ENCODE results near the gene GOLGA6C.

DNA sequence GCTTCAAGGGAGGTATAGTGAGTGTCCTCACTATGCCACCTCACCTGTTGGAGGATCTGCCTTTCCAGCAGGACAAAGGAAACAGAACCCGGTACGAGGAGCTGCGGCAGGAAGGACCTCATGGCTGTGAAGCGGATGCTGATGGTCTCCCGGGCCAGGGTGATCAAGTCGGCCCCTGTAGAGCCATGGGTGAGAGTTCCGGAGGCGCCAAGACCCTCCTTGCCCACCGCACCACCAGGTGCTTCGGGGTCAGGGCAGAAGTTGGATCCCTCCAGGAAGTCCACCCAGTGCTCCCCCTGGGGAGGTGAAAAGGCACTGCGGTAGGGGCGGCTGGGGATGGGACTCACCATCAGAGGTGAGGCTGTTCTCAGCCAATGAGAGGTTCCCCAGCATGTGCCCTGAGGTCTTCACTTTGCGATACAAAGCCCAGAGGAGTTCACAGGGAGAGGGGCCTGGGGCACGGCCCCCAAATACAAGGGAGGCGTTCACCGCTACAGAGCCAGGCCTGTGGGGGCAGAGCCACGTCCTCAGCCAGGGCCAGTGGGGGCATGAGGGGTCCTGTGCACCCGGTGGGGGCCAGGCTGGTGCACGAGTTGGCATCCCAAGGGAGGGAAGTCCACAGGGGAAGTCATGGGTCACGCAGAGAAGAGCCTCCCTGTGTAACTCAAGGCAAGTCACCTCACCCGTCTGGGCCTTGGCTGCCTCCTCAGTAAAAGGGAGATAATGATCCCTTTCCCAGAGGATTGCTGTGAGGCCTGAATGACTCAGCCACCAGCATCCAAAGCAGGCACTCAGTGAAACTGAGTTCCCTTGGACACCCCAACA, 28.7 kb upstream of the GOLGA6C start:
- TF ChIP-seq, protein P1, sequence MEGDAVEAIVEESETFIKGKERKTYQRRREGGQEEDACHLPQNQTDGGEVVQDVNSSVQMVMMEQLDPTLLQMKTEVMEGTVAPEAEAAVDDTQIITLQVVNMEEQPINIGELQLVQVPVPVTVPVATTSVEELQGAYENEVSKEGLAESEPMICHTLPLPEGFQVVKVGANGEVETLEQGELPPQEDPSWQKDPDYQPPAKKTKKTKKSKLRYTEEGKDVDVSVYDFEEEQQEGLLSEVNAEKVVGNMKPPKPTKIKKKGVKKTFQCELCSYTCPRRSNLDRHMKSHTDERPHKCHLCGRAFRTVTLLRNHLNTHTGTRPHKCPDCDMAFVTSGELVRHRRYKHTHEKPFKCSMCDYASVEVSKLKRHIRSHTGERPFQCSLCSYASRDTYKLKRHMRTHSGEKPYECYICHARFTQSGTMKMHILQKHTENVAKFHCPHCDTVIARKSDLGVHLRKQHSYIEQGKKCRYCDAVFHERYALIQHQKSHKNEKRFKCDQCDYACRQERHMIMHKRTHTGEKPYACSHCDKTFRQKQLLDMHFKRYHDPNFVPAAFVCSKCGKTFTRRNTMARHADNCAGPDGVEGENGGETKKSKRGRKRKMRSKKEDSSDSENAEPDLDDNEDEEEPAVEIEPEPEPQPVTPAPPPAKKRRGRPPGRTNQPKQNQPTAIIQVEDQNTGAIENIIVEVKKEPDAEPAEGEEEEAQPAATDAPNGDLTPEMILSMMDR (conservative IDR thresholded peaks at IDR 0.05), result no peak
- no peak for TF ChIP-seq ZFX (IDR thresholded peaks at IDR 0.05)
